ENCODE data around the gene SPAG16. TPM values are rescaled to one million over a fixed set of nuclear protein-coding genes. Genes with fewer than 3 reads are reported as not detected.

The SPAG16 gene
- total RNA-seq, 1 experiment from 2014 or later = 0.30 TPM

DNA sequence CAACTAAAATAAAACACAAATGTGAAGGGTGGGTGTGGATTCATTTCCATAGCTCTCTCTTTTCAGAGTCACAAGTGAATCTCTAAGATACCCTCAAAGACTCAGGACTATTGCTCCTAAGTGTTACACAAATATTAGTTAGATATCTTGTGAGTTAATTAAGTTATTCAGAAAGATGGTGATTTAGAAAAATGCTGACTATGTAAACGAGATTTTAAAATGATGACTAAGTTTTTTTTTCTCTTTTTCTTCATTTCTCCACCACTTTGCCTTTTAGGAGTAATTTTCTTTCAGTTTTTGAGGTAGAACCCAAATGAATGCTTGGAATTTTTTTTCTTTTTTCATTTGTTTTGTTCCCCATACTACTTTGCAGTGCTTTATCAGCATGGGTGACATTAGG lies 479.7 kb downstream of the SPAG16 start:
- Histone ChIP-seq H3K4me3 (replicated peaks in 1 of 2; ENCODE audit: low read depth in 1 of 2, low read length in 2 of 2) (no peak overlapping the region), H3K4me1 (ENCODE audit: control insufficient read depth in 1 of 2, insufficient read depth in 2 of 2, low read length in 2 of 2) (no peaks in the 10 kb centered on the region), H3K27ac (ENCODE audit: low read depth, low read length) (no peak overlapping the region), H3K27me3 (ENCODE audit: insufficient read depth, low read length) (no peaks in the 10 kb centered on the region), H3K9me3 (ENCODE audit: control insufficient read depth in 1 of 2, insufficient read depth in 1 of 2, low read depth in 1 of 2, low read length in 2 of 2) (no peaks in the 10 kb centered on the region), H3K4me2 (ENCODE audit: low read length) (no peak overlapping the region), H2AFZ (ENCODE audit: low read depth, low read length, poor library complexity, severe bottlenecking) (no peak overlapping the region), H3K9ac (ENCODE audit: low read length) (no peak overlapping the region), H4K20me1 (ENCODE audit: insufficient read depth) (no peaks in the 10 kb centered on the region), H3K9me2 (ENCODE audit: insufficient read depth) (no peaks in the 10 kb centered on the region), H3K36me3 (ENCODE audit: control insufficient read depth in 1 of 2, insufficient read depth in 2 of 2, low read length in 2 of 2) (no peaks in the 10 kb centered on the region), H3K79me2 (ENCODE audit: insufficient read depth, low read length) (no peaks in the 10 kb centered on the region)
- DNase-seq (ENCODE audit: low read depth, low spot score) = no peak
- TF ChIP-seq YY1 (IDR thresholded peaks at IDR 0.05; ENCODE audit: extremely low read depth, insufficient replicate concordance, low read depth, low read length) = no peak
- ChIA-PET POLR2A (no interaction called here), CTCF (no interaction called here), RAD21 (ENCODE audit: low non-redundant PET in 1 of 2, low total read pairs in 2 of 2, uncharacterized antibody in 2 of 2, unreplicated experiment in 2 of 2) (no interaction called here)
- no peak for ATAC-seq
- intact Hi-C loops (cut with micrococcal nuclease) = no loop called here
- no TSS peak for BruUV-seq (replicated peaks)

DNA sequence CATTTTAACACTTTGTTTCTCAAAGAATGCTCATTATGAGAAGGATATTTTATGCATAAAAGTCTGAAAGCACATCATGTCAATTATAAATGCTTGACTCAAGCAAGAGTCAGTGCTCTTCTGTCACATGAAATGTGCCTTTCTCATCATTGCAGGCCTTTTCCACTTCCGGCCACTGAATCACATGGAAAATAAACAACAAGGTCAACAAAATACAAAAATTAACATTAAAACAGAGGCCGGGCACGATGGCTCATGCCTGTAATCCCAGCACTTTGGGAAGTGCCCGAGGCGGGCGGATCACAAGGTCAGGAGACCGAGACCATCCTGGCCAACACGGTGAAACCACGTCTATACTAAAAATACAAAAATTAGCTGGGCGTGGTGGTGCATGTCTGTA lies 480.6 kb downstream of the SPAG16 start:
- intact Hi-C loops (cut with micrococcal nuclease) = no loop called here
- ChIA-PET RAD21 (ENCODE audit: low non-redundant PET in 1 of 2, low total read pairs in 2 of 2, uncharacterized antibody in 2 of 2, unreplicated experiment in 2 of 2) (no interaction called here), POLR2A (no interaction called here), CTCF (no interaction called here)
- H3K4me2 ChIP-seq (ENCODE audit: low read length) = no peak overlapping the region
- BruUV-seq (replicated peaks) = no TSS peak
- no peaks in the 10 kb centered on the region for H3K27me3 ChIP-seq (ENCODE audit: insufficient read depth, low read length)
- no peak overlapping the region for H3K4me3 ChIP-seq (replicated peaks in 1 of 2; ENCODE audit: low read depth in 1 of 2, low read length in 2 of 2)
- H3K9me3 ChIP-seq (ENCODE audit: control insufficient read depth in 1 of 2, insufficient read depth in 1 of 2, low read depth in 1 of 2, low read length in 2 of 2) = no peaks in the 10 kb centered on the region
- no peak for DNase-seq (ENCODE audit: low read depth, low spot score)
- ATAC-seq = no peak
- H3K4me1 ChIP-seq (ENCODE audit: control insufficient read depth in 1 of 2, insufficient read depth in 2 of 2, low read length in 2 of 2) = no peaks in the 10 kb centered on the region
- no peaks in the 10 kb centered on the region for H3K9me2 ChIP-seq (ENCODE audit: insufficient read depth)
- no peaks in the 10 kb centered on the region for H3K79me2 ChIP-seq (ENCODE audit: insufficient read depth, low read length)
- no peaks in the 10 kb centered on the region for H3K36me3 ChIP-seq (ENCODE audit: control insufficient read depth in 1 of 2, insufficient read depth in 2 of 2, low read length in 2 of 2)
- no peak overlapping the region for H3K27ac ChIP-seq (ENCODE audit: low read depth, low read length)
- no peaks in the 10 kb centered on the region for H4K20me1 ChIP-seq (ENCODE audit: insufficient read depth)
- H3K9ac ChIP-seq (ENCODE audit: low read length) = no peak overlapping the region
- no peak overlapping the region for H2AFZ ChIP-seq (ENCODE audit: low read depth, low read length, poor library complexity, severe bottlenecking)
- TF ChIP-seq, protein P1, sequence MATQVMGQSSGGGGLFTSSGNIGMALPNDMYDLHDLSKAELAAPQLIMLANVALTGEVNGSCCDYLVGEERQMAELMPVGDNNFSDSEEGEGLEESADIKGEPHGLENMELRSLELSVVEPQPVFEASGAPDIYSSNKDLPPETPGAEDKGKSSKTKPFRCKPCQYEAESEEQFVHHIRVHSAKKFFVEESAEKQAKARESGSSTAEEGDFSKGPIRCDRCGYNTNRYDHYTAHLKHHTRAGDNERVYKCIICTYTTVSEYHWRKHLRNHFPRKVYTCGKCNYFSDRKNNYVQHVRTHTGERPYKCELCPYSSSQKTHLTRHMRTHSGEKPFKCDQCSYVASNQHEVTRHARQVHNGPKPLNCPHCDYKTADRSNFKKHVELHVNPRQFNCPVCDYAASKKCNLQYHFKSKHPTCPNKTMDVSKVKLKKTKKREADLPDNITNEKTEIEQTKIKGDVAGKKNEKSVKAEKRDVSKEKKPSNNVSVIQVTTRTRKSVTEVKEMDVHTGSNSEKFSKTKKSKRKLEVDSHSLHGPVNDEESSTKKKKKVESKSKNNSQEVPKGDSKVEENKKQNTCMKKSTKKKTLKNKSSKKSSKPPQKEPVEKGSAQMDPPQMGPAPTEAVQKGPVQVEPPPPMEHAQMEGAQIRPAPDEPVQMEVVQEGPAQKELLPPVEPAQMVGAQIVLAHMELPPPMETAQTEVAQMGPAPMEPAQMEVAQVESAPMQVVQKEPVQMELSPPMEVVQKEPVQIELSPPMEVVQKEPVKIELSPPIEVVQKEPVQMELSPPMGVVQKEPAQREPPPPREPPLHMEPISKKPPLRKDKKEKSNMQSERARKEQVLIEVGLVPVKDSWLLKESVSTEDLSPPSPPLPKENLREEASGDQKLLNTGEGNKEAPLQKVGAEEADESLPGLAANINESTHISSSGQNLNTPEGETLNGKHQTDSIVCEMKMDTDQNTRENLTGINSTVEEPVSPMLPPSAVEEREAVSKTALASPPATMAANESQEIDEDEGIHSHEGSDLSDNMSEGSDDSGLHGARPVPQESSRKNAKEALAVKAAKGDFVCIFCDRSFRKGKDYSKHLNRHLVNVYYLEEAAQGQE (IDR thresholded peaks at IDR 0.05; ENCODE audit: low read depth) = no peak
- TF ChIP-seq, protein P2, sequence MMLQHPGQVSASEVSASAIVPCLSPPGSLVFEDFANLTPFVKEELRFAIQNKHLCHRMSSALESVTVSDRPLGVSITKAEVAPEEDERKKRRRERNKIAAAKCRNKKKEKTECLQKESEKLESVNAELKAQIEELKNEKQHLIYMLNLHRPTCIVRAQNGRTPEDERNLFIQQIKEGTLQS (IDR thresholded peaks at IDR 0.05) = no peak
- TF ChIP-seq SIN3A (IDR thresholded peaks at IDR 0.05; ENCODE audit: low read depth) (no peak), SRF (IDR thresholded peaks at IDR 0.05; ENCODE audit: low read depth) (no peak), CBX3 (IDR thresholded peaks at IDR 0.05; ENCODE audit: low read depth) (no peak), POLR2A (IDR thresholded peaks at IDR 0.05; ENCODE audit: borderline replicate concordance, extremely low read depth, insufficient read depth, insufficient read length) (no peak), ELF1 (IDR thresholded peaks at IDR 0.05; ENCODE audit: borderline replicate concordance, low read depth) (no peak), ZFX (IDR thresholded peaks at IDR 0.05) (no peak), JUND (IDR thresholded peaks at IDR 0.05) (no peak), ZNF274 (IDR thresholded peaks at IDR 0.05; ENCODE audit: low read depth, low read length) (no peak), CEBPB (IDR thresholded peaks at IDR 0.05; ENCODE audit: low read depth) (no peak), RAD21 (IDR thresholded peaks at IDR 0.05; ENCODE audit: low read depth) (no peak)
- TF ChIP-seq, protein P3, sequence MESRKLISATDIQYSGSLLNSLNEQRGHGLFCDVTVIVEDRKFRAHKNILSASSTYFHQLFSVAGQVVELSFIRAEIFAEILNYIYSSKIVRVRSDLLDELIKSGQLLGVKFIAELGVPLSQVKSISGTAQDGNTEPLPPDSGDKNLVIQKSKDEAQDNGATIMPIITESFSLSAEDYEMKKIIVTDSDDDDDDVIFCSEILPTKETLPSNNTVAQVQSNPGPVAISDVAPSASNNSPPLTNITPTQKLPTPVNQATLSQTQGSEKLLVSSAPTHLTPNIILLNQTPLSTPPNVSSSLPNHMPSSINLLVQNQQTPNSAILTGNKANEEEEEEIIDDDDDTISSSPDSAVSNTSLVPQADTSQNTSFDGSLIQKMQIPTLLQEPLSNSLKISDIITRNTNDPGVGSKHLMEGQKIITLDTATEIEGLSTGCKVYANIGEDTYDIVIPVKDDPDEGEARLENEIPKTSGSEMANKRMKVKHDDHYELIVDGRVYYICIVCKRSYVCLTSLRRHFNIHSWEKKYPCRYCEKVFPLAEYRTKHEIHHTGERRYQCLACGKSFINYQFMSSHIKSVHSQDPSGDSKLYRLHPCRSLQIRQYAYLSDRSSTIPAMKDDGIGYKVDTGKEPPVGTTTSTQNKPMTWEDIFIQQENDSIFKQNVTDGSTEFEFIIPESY (IDR thresholded peaks at IDR 0.05; ENCODE audit: extremely low read depth, insufficient replicate concordance, low read length) = no peak
- TF ChIP-seq, protein P4, sequence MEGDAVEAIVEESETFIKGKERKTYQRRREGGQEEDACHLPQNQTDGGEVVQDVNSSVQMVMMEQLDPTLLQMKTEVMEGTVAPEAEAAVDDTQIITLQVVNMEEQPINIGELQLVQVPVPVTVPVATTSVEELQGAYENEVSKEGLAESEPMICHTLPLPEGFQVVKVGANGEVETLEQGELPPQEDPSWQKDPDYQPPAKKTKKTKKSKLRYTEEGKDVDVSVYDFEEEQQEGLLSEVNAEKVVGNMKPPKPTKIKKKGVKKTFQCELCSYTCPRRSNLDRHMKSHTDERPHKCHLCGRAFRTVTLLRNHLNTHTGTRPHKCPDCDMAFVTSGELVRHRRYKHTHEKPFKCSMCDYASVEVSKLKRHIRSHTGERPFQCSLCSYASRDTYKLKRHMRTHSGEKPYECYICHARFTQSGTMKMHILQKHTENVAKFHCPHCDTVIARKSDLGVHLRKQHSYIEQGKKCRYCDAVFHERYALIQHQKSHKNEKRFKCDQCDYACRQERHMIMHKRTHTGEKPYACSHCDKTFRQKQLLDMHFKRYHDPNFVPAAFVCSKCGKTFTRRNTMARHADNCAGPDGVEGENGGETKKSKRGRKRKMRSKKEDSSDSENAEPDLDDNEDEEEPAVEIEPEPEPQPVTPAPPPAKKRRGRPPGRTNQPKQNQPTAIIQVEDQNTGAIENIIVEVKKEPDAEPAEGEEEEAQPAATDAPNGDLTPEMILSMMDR (IDR thresholded peaks at IDR 0.05 in 2 of 3, conservative IDR thresholded peaks at IDR 0.05 in 1 of 3; ENCODE audit: borderline replicate concordance in 1 of 3, insufficient read depth in 1 of 3, low read depth in 2 of 3, low read length in 2 of 3) = no peak
